HG02623 (cell line): Measurements from ENCODE around the gene NECTIN1.

ENCODE experiments used
- ATAC-seq: cut with Tn5 transposase; IDR thresholded peaks from one replicate; pipeline ENCODE4 v1.9.1; 2021; ENCODE audit warnings: moderate library complexity; ENCODE audit not compliant: unreplicated experiment

Gene NECTIN1

GRCh38 chr11:119714189-119714588 lies 14.8 kb downstream of the NECTIN1 start:
- ATAC-seq: no peak

- ATAC-seq: no peak
Measured at GRCh38 chr11:119713359-119714040, 15.5 kb downstream of the NECTIN1 start.

DNA sequence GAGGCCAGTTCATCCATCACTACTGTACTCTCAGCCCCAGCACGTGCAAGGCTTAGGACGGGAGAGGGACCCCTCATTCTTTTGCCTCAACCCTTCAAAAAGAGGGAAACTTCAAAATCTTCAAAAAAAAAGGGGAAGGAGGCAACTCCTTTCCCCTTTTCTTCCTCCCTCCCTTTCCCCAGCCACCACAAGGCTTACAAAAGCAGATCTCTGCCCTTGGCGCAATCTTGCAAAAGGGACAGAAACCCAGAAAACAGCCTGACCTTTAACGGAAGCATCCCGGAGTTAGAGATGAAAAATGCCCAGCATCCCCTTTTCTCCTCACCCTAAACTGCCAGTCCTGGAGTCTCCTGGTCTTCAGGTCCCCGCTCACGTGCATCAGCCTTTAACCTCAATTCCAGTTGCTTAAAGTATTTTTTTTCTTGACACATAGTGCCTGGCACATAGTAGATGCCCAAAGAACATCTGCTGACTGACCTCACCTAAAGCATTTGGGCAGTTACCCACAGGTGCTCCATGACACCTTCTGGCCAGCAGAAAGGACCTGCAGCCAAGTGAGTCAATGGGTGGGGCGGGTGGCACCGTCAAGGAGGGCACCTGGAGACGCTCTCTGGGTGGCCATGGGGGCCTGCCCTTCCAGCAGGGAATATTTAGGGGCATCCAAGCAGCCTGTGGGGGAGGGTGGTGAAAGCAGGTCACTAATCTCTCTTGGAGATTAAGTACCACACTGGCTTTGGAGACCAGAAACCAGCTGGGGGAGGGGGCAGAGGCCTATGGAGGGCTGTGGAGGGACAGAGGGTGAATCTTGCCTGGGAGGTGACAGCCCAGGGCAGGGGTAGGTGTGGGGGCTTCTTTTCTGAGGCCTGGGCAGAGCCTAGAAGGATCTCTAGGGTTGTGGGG lies 16.3 kb downstream of the NECTIN1 start:
- ATAC-seq: no peak

GRCh38 chr11:119712006-119712405 lies 17.0 kb downstream of the NECTIN1 start:
- ATAC-seq: no peak

- no peak for ATAC-seq
Measured at GRCh38 chr11:119711476-119711875, 17.5 kb downstream of the NECTIN1 start.

- no peak for ATAC-seq
Measured at GRCh38 chr11:119710417-119710816, 18.6 kb downstream of the NECTIN1 start.

- no peak for ATAC-seq
Measured at GRCh38 chr11:119709638-119710346, 19.2 kb downstream of the NECTIN1 start.

DNA sequence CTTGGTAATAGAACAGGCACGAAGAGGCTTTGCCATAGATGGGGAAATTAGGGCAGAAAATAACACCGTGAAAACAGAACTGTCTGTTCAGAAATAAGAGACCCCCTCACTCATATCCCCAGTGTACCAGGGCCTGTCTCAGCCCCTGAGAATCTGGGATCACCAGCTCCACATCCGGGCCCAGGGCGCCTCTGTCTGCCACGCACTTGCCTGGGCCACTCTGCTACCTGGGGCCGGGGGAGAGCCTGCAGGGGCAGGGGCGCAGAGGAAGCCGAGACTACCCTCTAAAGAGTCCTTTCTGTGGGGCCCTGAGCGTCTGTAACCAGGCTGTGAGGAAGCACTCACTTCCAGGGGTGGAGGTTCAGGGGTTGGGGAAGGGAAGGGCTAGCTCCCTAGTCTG lies 19.8 kb downstream of the NECTIN1 start:
- ATAC-seq: no peak

GRCh38 chr11:119708384-119708783 lies 20.6 kb downstream of the NECTIN1 start:
- ATAC-seq: no peak

- ATAC-seq: no peak
Measured at GRCh38 chr11:119706887-119707286, 22.1 kb downstream of the NECTIN1 start.

GRCh38 chr11:119706029-119706428 lies 23.0 kb downstream of the NECTIN1 start:
- no peak for ATAC-seq

GRCh38 chr11:119705362-119705761 lies 23.6 kb downstream of the NECTIN1 start:
- ATAC-seq: no peak

DNA sequence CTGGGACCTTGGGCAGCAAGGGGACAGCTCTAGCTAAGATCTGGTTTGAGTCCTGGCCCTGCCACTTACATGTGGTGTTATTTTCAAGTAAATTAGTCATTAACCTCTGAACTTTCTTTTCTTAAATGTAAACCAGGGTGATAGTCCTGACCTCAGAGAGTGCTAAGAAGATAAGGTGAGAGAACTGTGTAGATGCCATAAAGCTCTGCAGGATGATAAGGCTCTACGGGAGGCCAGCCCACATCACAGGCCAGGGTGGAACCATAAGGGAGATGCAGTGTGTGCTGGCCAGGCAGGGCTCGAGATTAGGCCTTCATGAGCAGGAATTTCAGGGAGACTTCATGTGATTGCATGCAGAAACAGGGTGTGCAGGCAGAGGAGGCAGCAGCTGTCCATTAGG lies 24.2 kb downstream of the NECTIN1 start:
- ATAC-seq: no peak

GRCh38 chr11:119701591-119702549 lies 27.1 kb downstream of the NECTIN1 start:
- ATAC-seq: no peak

DNA sequence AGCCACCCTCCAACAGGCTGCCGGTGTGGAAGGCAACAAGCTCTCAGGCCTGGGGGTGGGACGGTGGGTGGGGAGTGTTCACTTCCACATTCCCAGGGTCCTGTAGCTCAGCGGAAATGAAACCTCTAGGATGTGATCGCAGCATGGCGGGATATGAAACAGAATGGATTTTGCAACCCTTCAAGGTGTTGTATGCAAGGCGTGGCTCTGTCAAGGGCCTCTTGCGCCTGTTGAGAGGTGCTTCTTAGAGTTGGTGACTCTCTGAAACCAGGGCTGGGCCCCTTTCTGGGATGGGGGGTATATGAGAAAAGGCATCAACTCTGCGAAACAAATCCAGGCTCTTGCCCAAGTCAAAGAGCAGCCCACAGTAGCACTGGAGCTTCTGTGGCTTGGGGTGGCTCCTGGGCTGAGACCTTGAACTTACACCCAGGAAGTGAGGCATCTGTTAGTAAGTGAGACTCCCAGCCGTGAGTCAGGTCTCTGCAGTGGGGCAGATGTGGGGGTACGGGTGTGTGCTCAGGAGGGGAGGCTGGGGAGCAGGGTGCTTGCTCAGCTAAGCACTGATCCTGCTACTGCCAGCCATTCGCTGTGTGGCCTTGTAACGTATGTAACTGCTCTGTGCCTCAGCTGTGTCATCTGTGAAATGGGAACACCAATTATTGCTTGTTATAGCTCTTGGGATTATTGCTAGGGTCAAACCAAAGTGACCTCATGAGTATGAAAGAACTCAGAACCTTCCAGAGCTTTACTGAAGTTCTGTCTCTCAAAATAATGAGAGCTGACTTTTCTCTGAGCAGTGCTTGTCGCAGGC lies 28.3 kb downstream of the NECTIN1 start:
- ATAC-seq: no peak

- ATAC-seq: no peak
Measured at GRCh38 chr11:119700030-119700429, 29.0 kb downstream of the NECTIN1 start.

DNA sequence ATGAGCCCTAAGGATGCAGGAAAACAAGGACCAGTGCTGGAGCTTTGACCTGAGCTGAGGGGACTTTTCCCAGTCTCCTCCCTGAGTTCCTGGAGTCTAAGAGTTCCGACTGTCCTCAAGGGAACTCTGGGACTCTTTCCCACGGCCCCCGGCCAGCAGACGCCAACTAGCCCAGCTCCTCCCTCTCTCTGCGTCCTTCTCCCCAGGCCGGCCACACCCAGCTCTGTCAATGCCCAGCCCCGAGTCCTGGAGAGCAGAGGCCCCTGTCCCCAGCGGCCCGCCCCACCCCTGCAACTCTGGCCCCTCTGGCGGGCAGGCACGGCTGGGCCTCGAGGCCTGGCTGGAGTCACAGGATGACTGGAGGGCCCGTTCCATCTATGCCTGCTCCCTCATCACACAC lies 29.8 kb downstream of the NECTIN1 start:
- ATAC-seq: no peak

GRCh38 chr11:119697882-119698281 lies 31.1 kb downstream of the NECTIN1 start:
- no peak for ATAC-seq

DNA sequence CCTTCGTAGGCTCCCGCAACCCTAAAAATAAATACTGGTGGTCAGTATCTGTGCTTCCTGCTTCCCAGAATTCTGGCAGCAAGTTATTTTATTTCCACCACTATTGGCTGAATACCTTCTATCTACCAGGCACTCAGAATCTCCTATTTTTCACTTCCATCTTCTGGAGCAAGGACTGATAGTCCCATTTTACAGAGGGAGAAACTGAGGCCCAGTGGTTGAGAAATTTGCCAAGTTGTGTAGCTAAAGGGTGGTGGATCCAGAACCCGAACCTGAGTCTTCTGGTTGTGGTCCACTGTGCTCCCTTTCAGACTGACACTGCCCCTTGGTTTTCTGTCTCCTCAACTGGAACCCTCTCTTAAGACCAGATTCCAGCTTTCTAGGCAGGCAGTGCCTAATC lies 31.6 kb downstream of the NECTIN1 start:
- no peak for ATAC-seq
